HEK293 (cell line): ENCODE results near the gene TRPC4AP.

Experiments
- CTCF ChIA-PET: fragments of 350-600 bp; formaldehyde crosslinking; extraction: SDS; loops from one replicate; lab custom pipeline; 2021; ENCODE audit warnings: antibody characterized with exemption; lab: Yijun Ruan, JAX
- POLR2A ChIA-PET: fragments of 300-600 bp; formaldehyde crosslinking; extraction: SDS; loops from one replicate; lab custom pipeline; 2020; ENCODE audit warnings: antibody characterized with exemption, inconsistent platforms; lab: Yijun Ruan, JAX
- H3K27ac ChIP-seq: fragments of 200-500 bp; sonication (Bioruptor generic); 2 replicates; pipeline ENCODE4 v1.5.1; 2014; ENCODE audit warnings: low read depth, low read length, control low read depth, inconsistent platforms; ENCODE audit errors: extremely low read depth
- H3K36me3 ChIP-seq, 2 experiments: fragments of 200-500 bp in 1 of 2; sonication (Bioruptor generic) in 1 of 2; 1 replicate in 1 of 2; 2 replicates in 1 of 2; pipeline ENCODE4 v1.5.1; 2014 to 2017; ENCODE audit warnings: inconsistent platforms in 2 of 2, low read length in 2 of 2; ENCODE audit not compliant: control insufficient read depth in 2 of 2, insufficient read depth in 1 of 2
- H3K4me1 ChIP-seq: fragments of 200-500 bp; sonication (Bioruptor generic); 2 replicates; pipeline ENCODE4 v1.5.1; 2014; ENCODE audit warnings: mild to moderate bottlenecking, low read length, inconsistent platforms; ENCODE audit not compliant: control insufficient read depth, insufficient read depth
- H3K4me3 ChIP-seq: 2 replicates; pipeline ENCODE4 v1.5.1; 2011; ENCODE audit warnings: low read depth, mild to moderate bottlenecking, control low read depth, low read length, moderate library complexity
- H3K9me3 ChIP-seq: fragments of 200-500 bp; sonication (Bioruptor generic); 2 replicates; pipeline ENCODE4 v1.5.1; 2014; ENCODE audit warnings: low read depth, low read length, inconsistent platforms; ENCODE audit not compliant: control insufficient read depth, insufficient read depth
- KLF7 ChIP-seq: fragments of 450-650 bp; formaldehyde crosslinking; IDR thresholded peaks from 2 replicates; pipeline ENCODE4 v1.5.1; 2016; ENCODE audit warnings: missing biosample characterization, missing genetic modification characterization, borderline replicate concordance
- KLF8 ChIP-seq: fragments of 450-650 bp; formaldehyde crosslinking; IDR thresholded peaks from 2 replicates; pipeline ENCODE4 v1.5.1; 2016; ENCODE audit warnings: missing biosample characterization, missing genetic modification characterization
- REPIN1 ChIP-seq: fragments of 450-650 bp; formaldehyde crosslinking; IDR thresholded peaks from 2 replicates; pipeline ENCODE4 v1.5.1; 2017; ENCODE audit warnings: missing biosample characterization, missing genetic modification characterization, low read depth
- SP7 ChIP-seq: fragments of 450-650 bp; formaldehyde crosslinking; IDR thresholded peaks from 2 replicates; pipeline ENCODE4 v1.5.1; 2016; ENCODE audit warnings: missing biosample characterization, missing genetic modification characterization
- ZNF140 ChIP-seq: fragments of 450-650 bp; formaldehyde crosslinking; IDR thresholded peaks from 2 replicates; pipeline ENCODE4 v1.5.1; 2016; ENCODE audit warnings: missing biosample characterization, missing genetic modification characterization
- ZNF157 ChIP-seq: fragments of 450-650 bp; formaldehyde crosslinking; IDR thresholded peaks from 2 replicates; pipeline ENCODE4 v1.5.1; 2016; ENCODE audit warnings: missing biosample characterization, missing genetic modification characterization
- ZNF19 ChIP-seq: fragments of 450-650 bp; formaldehyde crosslinking; IDR thresholded peaks from 2 replicates; pipeline ENCODE4; 2016; ENCODE audit warnings: missing biosample characterization, missing genetic modification characterization, low read depth
- ZNF223 ChIP-seq: fragments of 450-650 bp; formaldehyde crosslinking; IDR thresholded peaks from 2 replicates; pipeline ENCODE4 v1.5.1; 2016; ENCODE audit warnings: missing biosample characterization, missing genetic modification characterization
- ZNF433 ChIP-seq: fragments of 450-650 bp; formaldehyde crosslinking; IDR thresholded peaks from 2 replicates; pipeline ENCODE4 v1.5.1; 2016; ENCODE audit warnings: missing biosample characterization, missing genetic modification characterization, low read depth
- ZNF544 ChIP-seq: fragments of 450-650 bp; formaldehyde crosslinking; IDR thresholded peaks from 2 replicates; pipeline ENCODE4 v1.5.0; 2017; ENCODE audit warnings: missing biosample characterization, missing genetic modification characterization
- ZNF561 ChIP-seq: fragments of 450-650 bp; IDR thresholded peaks from 2 replicates; pipeline ENCODE4 v1.5.1; 2018; ENCODE audit warnings: missing biosample characterization, missing genetic modification characterization, borderline replicate concordance
- ZNF600 ChIP-seq: fragments of 450-650 bp; formaldehyde crosslinking; IDR thresholded peaks from 2 replicates; pipeline ENCODE4 v1.5.1; 2016; ENCODE audit warnings: missing biosample characterization, missing genetic modification characterization
- ZNF791 ChIP-seq: fragments of 450-650 bp; formaldehyde crosslinking; IDR thresholded peaks from 2 replicates; pipeline ENCODE4 v1.5.1; 2016; ENCODE audit warnings: missing biosample characterization, missing genetic modification characterization
- TF ChIP-seq, protein P1 (sequence below): fragments of 450-650 bp; formaldehyde crosslinking; IDR thresholded peaks from 2 replicates; pipeline ENCODE4 v1.5.1; 2016; ENCODE audit warnings: missing biosample characterization, missing genetic modification characterization, low read depth
- TF ChIP-seq, protein P2 (sequence below): fragments of 450-650 bp; formaldehyde crosslinking; IDR thresholded peaks from 2 replicates; pipeline ENCODE4 v1.5.1; 2016; ENCODE audit warnings: missing biosample characterization, missing genetic modification characterization
- TF ChIP-seq, protein P3 (sequence below): fragments of 450-650 bp; IDR thresholded peaks from 2 replicates; pipeline ENCODE4 v1.5.1; 2018; ENCODE audit warnings: missing biosample characterization, mild to moderate bottlenecking, missing genetic modification characterization
- TF ChIP-seq, protein P4 (sequence below): fragments of 450-650 bp; formaldehyde crosslinking; IDR thresholded peaks from 2 replicates; pipeline ENCODE4 v1.5.1; 2016; ENCODE audit warnings: missing biosample characterization, missing genetic modification characterization
- TF ChIP-seq, protein P5 (sequence below): fragments of 450-650 bp; formaldehyde crosslinking; IDR thresholded peaks from 2 replicates; pipeline ENCODE4 v1.5.1; 2016; ENCODE audit warnings: missing biosample characterization, missing genetic modification characterization
- TF ChIP-seq, protein P6 (sequence below): fragments of 450-650 bp; formaldehyde crosslinking; IDR thresholded peaks from 2 replicates; pipeline ENCODE4 v1.5.1; 2016; ENCODE audit warnings: missing biosample characterization, missing genetic modification characterization
- TF ChIP-seq, protein P7 (sequence below): fragments of 450-650 bp; formaldehyde crosslinking; IDR thresholded peaks from 2 replicates; pipeline ENCODE4 v1.5.1; 2017; ENCODE audit warnings: missing biosample characterization, missing genetic modification characterization

Gene TRPC4AP

DNA sequence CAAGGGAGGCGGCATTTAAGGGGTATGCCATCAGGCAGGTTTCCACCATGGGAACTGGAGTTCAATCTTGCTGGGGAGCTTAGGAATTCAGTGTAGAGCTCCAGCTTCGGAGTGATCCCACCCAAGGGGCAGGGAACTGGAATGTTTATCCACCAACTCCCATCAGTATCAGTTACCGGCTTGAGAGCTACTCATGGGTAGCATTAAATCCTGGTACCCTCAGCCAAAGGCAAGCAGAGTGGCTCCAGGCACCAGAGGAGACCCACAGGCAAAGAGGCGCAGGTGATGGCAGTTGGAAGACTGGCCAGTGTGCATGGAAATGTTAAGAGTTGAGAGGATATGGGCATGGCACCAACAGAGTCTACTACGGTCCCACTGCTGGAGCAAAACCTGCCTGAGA, 40.4 kb upstream of the TRPC4AP start:
- no peak overlapping the region for H3K4me3 ChIP-seq
- H3K36me3 ChIP-seq, result peaks cover 0 to 44% of the 10 kb centered on the region in 2 experiments; a peak in 1 of 3 replicates
- no peaks in the 10 kb centered on the region for H3K4me1 ChIP-seq
- ChIA-PET POLR2A (interaction anchor here (0.5 kb wide), 1 partner anchor 98 kb away, joined by 3 read pairs; no protein-coding TSS in a partner anchor), CTCF (no interaction called here)
- H3K27ac ChIP-seq, result no peak overlapping the region
- TF ChIP-seq ZNF544 (tag by site-specific recombination) (no peak), KLF8 (no peak), ZNF600 (tag by site-specific recombination) (0 out of 2 replicates have a peak, but pooled peaks have one; percentile 30), KLF7 (tag by site-specific recombination) (no peak), ZNF433 (tag by site-specific recombination) (no peak)
- TF ChIP-seq, protein P1, sequence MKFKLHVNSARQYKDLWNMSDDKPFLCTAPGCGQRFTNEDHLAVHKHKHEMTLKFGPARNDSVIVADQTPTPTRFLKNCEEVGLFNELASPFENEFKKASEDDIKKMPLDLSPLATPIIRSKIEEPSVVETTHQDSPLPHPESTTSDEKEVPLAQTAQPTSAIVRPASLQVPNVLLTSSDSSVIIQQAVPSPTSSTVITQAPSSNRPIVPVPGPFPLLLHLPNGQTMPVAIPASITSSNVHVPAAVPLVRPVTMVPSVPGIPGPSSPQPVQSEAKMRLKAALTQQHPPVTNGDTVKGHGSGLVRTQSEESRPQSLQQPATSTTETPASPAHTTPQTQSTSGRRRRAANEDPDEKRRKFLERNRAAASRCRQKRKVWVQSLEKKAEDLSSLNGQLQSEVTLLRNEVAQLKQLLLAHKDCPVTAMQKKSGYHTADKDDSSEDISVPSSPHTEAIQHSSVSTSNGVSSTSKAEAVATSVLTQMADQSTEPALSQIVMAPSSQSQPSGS (tag by site-specific recombination), result no peak
- TF ChIP-seq, protein P2, sequence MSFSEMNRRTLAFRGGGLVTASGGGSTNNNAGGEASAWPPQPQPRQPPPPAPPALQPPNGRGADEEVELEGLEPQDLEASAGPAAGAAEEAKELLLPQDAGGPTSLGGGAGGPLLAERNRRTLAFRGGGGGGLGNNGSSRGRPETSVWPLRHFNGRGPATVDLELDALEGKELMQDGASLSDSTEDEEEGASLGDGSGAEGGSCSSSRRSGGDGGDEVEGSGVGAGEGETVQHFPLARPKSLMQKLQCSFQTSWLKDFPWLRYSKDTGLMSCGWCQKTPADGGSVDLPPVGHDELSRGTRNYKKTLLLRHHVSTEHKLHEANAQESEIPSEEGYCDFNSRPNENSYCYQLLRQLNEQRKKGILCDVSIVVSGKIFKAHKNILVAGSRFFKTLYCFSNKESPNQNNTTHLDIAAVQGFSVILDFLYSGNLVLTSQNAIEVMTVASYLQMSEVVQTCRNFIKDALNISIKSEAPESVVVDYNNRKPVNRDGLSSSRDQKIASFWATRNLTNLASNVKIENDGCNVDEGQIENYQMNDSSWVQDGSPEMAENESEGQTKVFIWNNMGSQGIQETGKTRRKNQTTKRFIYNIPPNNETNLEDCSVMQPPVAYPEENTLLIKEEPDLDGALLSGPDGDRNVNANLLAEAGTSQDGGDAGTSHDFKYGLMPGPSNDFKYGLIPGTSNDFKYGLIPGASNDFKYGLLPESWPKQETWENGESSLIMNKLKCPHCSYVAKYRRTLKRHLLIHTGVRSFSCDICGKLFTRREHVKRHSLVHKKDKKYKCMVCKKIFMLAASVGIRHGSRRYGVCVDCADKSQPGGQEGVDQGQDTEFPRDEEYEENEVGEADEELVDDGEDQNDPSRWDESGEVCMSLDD (tag by site-specific recombination), result no peak
- no peaks in the 10 kb centered on the region for H3K9me3 ChIP-seq

DNA sequence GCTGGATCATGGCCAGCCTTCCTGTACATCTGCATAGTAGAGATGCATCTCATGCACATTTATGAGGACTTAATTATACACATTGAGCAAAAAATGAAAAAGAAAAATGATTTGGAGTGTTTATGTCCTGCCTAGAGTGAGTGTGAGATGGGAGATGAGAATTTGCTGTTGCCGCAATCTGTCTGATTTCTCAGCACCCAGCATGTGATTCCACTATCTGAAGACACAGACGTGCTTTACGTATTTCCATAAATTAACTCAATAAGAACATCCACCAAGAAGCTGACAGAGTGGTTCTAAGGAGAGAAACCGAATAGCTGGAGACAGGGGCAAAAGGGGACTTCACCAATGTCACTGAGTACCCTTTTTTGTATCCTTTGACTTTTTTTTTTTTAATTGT, 39.3 kb upstream of the TRPC4AP start:
- TF ChIP-seq ZNF157 (tag by site-specific recombination) (no peak), REPIN1 (tag by site-specific recombination) (no peak)
- TF ChIP-seq, protein P3, sequence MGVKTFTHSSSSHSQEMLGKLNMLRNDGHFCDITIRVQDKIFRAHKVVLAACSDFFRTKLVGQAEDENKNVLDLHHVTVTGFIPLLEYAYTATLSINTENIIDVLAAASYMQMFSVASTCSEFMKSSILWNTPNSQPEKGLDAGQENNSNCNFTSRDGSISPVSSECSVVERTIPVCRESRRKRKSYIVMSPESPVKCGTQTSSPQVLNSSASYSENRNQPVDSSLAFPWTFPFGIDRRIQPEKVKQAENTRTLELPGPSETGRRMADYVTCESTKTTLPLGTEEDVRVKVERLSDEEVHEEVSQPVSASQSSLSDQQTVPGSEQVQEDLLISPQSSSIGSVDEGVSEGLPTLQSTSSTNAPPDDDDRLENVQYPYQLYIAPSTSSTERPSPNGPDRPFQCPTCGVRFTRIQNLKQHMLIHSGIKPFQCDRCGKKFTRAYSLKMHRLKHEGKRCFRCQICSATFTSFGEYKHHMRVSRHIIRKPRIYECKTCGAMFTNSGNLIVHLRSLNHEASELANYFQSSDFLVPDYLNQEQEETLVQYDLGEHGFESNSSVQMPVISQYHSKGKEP (tag by site-specific recombination), result no peak
- TF ChIP-seq, protein P4, sequence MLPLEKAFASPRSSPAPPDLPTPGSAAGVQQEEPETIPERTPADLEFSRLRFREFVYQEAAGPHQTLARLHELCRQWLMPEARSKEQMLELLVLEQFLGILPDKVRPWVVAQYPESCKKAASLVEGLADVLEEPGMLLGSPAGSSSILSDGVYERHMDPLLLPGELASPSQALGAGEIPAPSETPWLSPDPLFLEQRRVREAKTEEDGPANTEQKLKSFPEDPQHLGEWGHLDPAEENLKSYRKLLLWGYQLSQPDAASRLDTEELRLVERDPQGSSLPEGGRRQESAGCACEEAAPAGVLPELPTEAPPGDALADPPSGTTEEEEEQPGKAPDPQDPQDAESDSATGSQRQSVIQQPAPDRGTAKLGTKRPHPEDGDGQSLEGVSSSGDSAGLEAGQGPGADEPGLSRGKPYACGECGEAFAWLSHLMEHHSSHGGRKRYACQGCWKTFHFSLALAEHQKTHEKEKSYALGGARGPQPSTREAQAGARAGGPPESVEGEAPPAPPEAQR (tag by site-specific recombination), result no peak
- Histone ChIP-seq H3K27ac (no peak overlapping the region), H3K9me3 (no peaks in the 10 kb centered on the region), H3K36me3 (peaks cover 0 to 33% of the 10 kb centered on the region in 2 experiments; a peak in 1 of 3 replicates), H3K4me1 (no peaks in the 10 kb centered on the region), H3K4me3 (no peak overlapping the region)
- POLR2A ChIA-PET, result no interaction called here
- CTCF ChIA-PET, result interaction anchor here (0.6 to 1.0 kb wide), 4 partner anchors 37 to 1080 kb away, joined by 3 to 4 read pairs (median 3); no protein-coding TSS in a partner anchor

DNA sequence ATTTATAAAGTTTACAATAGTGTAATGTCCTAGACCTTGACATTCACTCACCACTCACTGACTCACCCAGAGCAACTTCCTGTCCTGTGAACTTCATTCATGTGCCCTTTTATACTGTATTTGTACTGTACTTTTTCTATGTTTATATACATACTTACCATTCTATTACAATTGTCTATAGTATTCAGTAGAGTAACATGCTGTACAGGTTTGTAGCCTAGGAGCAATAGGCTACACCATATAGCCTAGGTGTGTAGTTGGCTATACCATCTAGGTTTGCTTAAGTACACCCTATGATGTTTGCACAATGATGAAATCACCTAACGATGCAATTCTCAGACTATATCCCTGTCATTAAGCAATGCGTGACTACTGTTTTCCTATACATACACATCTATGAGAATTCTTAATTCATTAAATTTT, 37.1 kb upstream of the TRPC4AP start:
- Histone ChIP-seq H3K9me3 (no peaks in the 10 kb centered on the region), H3K4me1 (no peaks in the 10 kb centered on the region), H3K36me3 (peaks cover 0 to 35% of the 10 kb centered on the region in 2 experiments; a peak in 1 of 3 replicates), H3K27ac (no peak overlapping the region), H3K4me3 (no peak overlapping the region)
- ChIA-PET POLR2A (no interaction called here), CTCF (no interaction called here)
- TF ChIP-seq, protein P5, sequence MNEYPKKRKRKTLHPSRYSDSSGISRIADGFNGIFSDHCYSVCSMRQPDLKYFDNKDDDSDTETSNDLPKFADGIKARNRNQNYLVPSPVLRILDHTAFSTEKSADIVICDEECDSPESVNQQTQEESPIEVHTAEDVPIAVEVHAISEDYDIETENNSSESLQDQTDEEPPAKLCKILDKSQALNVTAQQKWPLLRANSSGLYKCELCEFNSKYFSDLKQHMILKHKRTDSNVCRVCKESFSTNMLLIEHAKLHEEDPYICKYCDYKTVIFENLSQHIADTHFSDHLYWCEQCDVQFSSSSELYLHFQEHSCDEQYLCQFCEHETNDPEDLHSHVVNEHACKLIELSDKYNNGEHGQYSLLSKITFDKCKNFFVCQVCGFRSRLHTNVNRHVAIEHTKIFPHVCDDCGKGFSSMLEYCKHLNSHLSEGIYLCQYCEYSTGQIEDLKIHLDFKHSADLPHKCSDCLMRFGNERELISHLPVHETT (tag by site-specific recombination), result no peak
- TF ChIP-seq SP7 (tag by site-specific recombination), result peak; percentile 51; the same call in 1 of the 2 replicates
- TF ChIP-seq ZNF19 (tag by site-specific recombination), result no peak
- TF ChIP-seq, protein P6, sequence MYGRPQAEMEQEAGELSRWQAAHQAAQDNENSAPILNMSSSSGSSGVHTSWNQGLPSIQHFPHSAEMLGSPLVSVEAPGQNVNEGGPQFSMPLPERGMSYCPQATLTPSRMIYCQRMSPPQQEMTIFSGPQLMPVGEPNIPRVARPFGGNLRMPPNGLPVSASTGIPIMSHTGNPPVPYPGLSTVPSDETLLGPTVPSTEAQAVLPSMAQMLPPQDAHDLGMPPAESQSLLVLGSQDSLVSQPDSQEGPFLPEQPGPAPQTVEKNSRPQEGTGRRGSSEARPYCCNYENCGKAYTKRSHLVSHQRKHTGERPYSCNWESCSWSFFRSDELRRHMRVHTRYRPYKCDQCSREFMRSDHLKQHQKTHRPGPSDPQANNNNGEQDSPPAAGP (tag by site-specific recombination), result no peak
- no peak for TF ChIP-seq ZNF561 (tag by site-specific recombination)
- no peak for TF ChIP-seq ZNF791 (tag by site-specific recombination)
- TF ChIP-seq ZNF140 (tag by site-specific recombination), result no peak
- TF ChIP-seq ZNF223 (tag by site-specific recombination), result no peak
- TF ChIP-seq, protein P7, sequence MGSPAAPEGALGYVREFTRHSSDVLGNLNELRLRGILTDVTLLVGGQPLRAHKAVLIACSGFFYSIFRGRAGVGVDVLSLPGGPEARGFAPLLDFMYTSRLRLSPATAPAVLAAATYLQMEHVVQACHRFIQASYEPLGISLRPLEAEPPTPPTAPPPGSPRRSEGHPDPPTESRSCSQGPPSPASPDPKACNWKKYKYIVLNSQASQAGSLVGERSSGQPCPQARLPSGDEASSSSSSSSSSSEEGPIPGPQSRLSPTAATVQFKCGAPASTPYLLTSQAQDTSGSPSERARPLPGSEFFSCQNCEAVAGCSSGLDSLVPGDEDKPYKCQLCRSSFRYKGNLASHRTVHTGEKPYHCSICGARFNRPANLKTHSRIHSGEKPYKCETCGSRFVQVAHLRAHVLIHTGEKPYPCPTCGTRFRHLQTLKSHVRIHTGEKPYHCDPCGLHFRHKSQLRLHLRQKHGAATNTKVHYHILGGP (tag by site-specific recombination), result no peak
